Measurements from ENCODE around the gene HOOK1. TPM values are rescaled to one million over a fixed set of nuclear protein-coding genes. Genes with fewer than 3 reads are reported as not detected.

HOOK1 gene
- total RNA-seq (2016; rRNA removed; fragmentation: Illumina TruSeq; extraction: Trizol) (24.2 and 48.0 TPM in 2 replicates), polyA plus RNA-seq (2011; rRNA removed) (9.1 and 11.3 TPM in 2 replicates), polyA minus RNA-seq (2011; rRNA and poly(A)+ RNA removed; ENCODE audit: low replicate concordance) (3.9 and 27.1 TPM in 2 replicates), Bru-seq, nascent RNA (percentile 83 among the genes with signal in this experiment), BruChase-seq, experiment 1, labeled RNA remaining after a 6-hour chase (percentile 85 among the genes with signal in this experiment), BruChase-seq, experiment 2, labeled RNA remaining after a 2-hour chase (percentile 83 among the genes with signal in this experiment)
- 3.4 and 4.4 TPM in 2 replicates for total RNA-seq (2016; cell fraction: cytosol; rRNA removed; fragmentation: Illumina TruSeq; extraction: Trizol; ENCODE audit: low read depth)
- total RNA-seq (2016; cell fraction: insoluble cytoplasmic fraction; rRNA removed; fragmentation: Illumina TruSeq; extraction: Trizol): 24.0 and 49.5 TPM in 2 replicates
- total RNA-seq (2016; cell fraction: membrane; rRNA removed; fragmentation: Illumina TruSeq; extraction: Trizol): 5.4 and 6.7 TPM in 2 replicates
- 33.3 and 34.9 TPM in 2 replicates for total RNA-seq (2016; cell fraction: nucleus; rRNA removed; fragmentation: Illumina TruSeq; extraction: Trizol)
- polyA plus RNA-seq (2011; cell fraction: cytosol; rRNA removed): 3.4 and 5.6 TPM in 2 replicates
- 7.2 and 9.6 TPM in 2 replicates for polyA plus RNA-seq (2011; cell fraction: nucleus; rRNA removed)
- polyA plus RNA-seq (2012): 15.5 and 22.6 TPM in 2 replicates
- 0.50 and 0.60 TPM in 2 replicates for polyA plus RNA-seq (2016; cell fraction: cytosol; fragmentation: Illumina TruSeq; extraction: Trizol; ENCODE audit: low read depth)
- 29.1 and 32.7 TPM in 2 replicates for polyA plus RNA-seq (2016; cell fraction: insoluble cytoplasmic fraction; fragmentation: Illumina TruSeq; extraction: Trizol; ENCODE audit: low read depth)
- 2.0 TPM in 2 replicates for polyA plus RNA-seq (2016; cell fraction: membrane; fragmentation: Illumina TruSeq; extraction: Trizol; ENCODE audit: low read depth)
- polyA plus RNA-seq (2016; cell fraction: nucleus; fragmentation: Illumina TruSeq; extraction: Trizol; ENCODE audit: insufficient read depth, low read depth): 33.8 and 35.1 TPM in 2 replicates
- polyA minus RNA-seq (2011; cell fraction: cytosol; rRNA and poly(A)+ RNA removed): 11.6 and 19.9 TPM in 2 replicates
- 46.5 and 48.3 TPM in 2 replicates for polyA minus RNA-seq (2011; cell fraction: nucleus; rRNA and poly(A)+ RNA removed)
- long read RNA-seq, experiment 1, full-length matches to known transcripts: 8 of 27 reads
- long read RNA-seq, experiment 1, partial matches to known transcripts: 15 of 27 reads
- long read RNA-seq, experiment 1, other reads (novel, unspliced or antisense): 4 of 27 reads
- long read RNA-seq, experiment 2, full-length matches to known transcripts: 1 of 18 reads
- long read RNA-seq, experiment 2, partial matches to known transcripts: 0 of 18 reads
- long read RNA-seq, experiment 2, other reads (novel, unspliced or antisense): 17 of 18 reads

GRCh38 chr1:59814901-59815825 is at the start of gene HOOK1:
HOOK1 (plus strand) TSS chr1:59814949; CDS start chr1:59815118, 169 bp downstream.
- Histone ChIP-seq H3K9me3 (ENCODE audit: low read length) (no peaks in the 10 kb centered on the region), H3K9ac (ENCODE audit: insufficient read depth, low read depth, low read length) (peak within 1 kb of the TSS; percentile 96), H3K79me2 (ENCODE audit: insufficient read depth, low read length) (peaks cover 51% of the 10 kb centered on the region), H3K36me3 (replicated peaks in 1 of 2; ENCODE audit: control insufficient read depth in 1 of 2, insufficient read depth in 2 of 2, low read length in 2 of 2) (no peaks in the 10 kb centered on the region), H3K4me3 (replicated peaks in 1 of 3; ENCODE audit: insufficient read depth in 1 of 3, low read depth in 2 of 3, low read length in 3 of 3) (peak within 1 kb of the TSS; percentile 75 to 96 (median 96)), H3K27ac (ENCODE audit: extremely low read length, insufficient read depth, low read length) (peak within 1 kb of the TSS; percentile 76), H3K4me2 (ENCODE audit: low read depth, low read length) (peak within 1 kb of the TSS; percentile 92), H3K4me1 (ENCODE audit: insufficient read depth, low read length) (peaks cover 42% of the 10 kb centered on the region), H4K20me1 (ENCODE audit: insufficient read depth, low read length) (no peaks in the 10 kb centered on the region; the same call in 1 of the 2 replicates), H2AFZ (ENCODE audit: low read length) (no peak within 1 kb of the TSS), H3K27me3 (ENCODE audit: control insufficient read depth in 1 of 2, insufficient read depth in 2 of 2, low read length in 2 of 2) (no peaks in the 10 kb centered on the region)
- 3% methylated on average over 32 of the region's 71 CpGs for WGBS (ENCODE audit: low lambda C conversion rate)
- ChIA-PET POLR2A (interaction anchor here (0.7 to 2.2 kb wide), 9 partner anchors 8 to 1263 kb away, joined by 3 to 10 read pairs (median 4); no protein-coding TSS in a partner anchor), CTCF (ENCODE audit: low intra/inter-chr PET ratio, low total read pairs) (no interaction called here)
- intact Hi-C loops (cut with micrococcal nuclease; ENCODE audit: unreplicated experiment): loop anchor here (5.0 kb wide), 1 partner anchor 42 kb away; no protein-coding TSS in a partner anchor
- no peak for DNase-seq (ENCODE audit: low spot score)
- peak; percentile 71 for ATAC-seq
- no TSS peak for BruUV-seq (replicated peaks)
- in situ Hi-C loops (cut with HindIII; ENCODE audit: extremely low pct_ligation_motif_present, low pct_unique_long_range_greater_than_20kb): no loop called here
- no peak for FAIRE-seq
- no peak for TF ChIP-seq EHMT2 (IDR thresholded peaks at IDR 0.05; ENCODE audit: borderline replicate concordance, low read depth, low read length)
- peak; percentile 46; the same call in 1 of the 2 replicates for TF ChIP-seq ZFP91 (CRISPR knock-in tag; IDR thresholded peaks at IDR 0.05; ENCODE audit: borderline replicate concordance)
- TF ChIP-seq MAF1 (CRISPR knock-in tag; IDR thresholded peaks at IDR 0.05; ENCODE audit: borderline replicate concordance): 0 out of 2 replicates have a peak, but pooled peaks have one; percentile 58
- TF ChIP-seq FLYWCH1 (CRISPR knock-in tag; IDR thresholded peaks at IDR 0.05): no peak
- no peak for TF ChIP-seq PRDM15 (CRISPR knock-in tag; IDR thresholded peaks at IDR 0.05)
- no peak; the same call in 1 of the 2 replicates for TF ChIP-seq KDM4B (CRISPR knock-in tag; IDR thresholded peaks at IDR 0.05)
- TF ChIP-seq FOXJ3 (CRISPR knock-in tag; IDR thresholded peaks at IDR 0.05; ENCODE audit: borderline replicate concordance): no peak
- 0 out of 2 replicates have a peak, but pooled peaks have one; percentile 36 for TF ChIP-seq ZNF20 (CRISPR knock-in tag; IDR thresholded peaks at IDR 0.05)
- no peak for TF ChIP-seq TRIM22 (IDR thresholded peaks at IDR 0.05)

Data from HepG2 (cell line).